Liver (tissue), 9 donors: Measurements from ENCODE around the gene OR10H5. TPM values are rescaled to one million over a fixed set of nuclear protein-coding genes. Genes with fewer than 3 reads are reported as not detected.
A peak's percentile ranks its signal among the peaks of the same experiment; 100 is the strongest.
"Not testable (repeated sequence)": the region's sequence is repeated elsewhere in the genome, so short reads cannot be mapped to it uniquely, and the experiment has no call there.

ENCODE experiments used
- DNase-seq: peaks from one replicate; pipeline ENCODE4 v3.0.0-alpha.2; 2017; ENCODE audit warnings: low spot score
- H3K27ac ChIP-seq, 2 donors: one replicate each; pipeline ENCODE4 v1.7.0; 2013; ENCODE audit warnings: inconsistent platforms in 2 of 2, low read length in 2 of 2, control low read depth in 1 of 2, low read depth in 1 of 2, mild to moderate bottlenecking in 1 of 2
- H3K27me3 ChIP-seq, 4 donors: one replicate each; pipeline versions ENCODE4 v1.6.1 to v1.7.0; 2013; ENCODE audit warnings: low read length in 3 of 4, inconsistent platforms in 1 of 4, mild to moderate bottlenecking in 1 of 4, moderate library complexity in 1 of 4; ENCODE audit not compliant: control insufficient read depth in 4 of 4, insufficient read depth in 4 of 4
- H3K36me3 ChIP-seq, 4 donors: one replicate each; pipeline versions ENCODE4 v1.6.1 to v1.7.0; 2013; ENCODE audit warnings: low read length in 3 of 4, mild to moderate bottlenecking in 3 of 4, low read depth in 1 of 4, moderate library complexity in 1 of 4; ENCODE audit not compliant: control insufficient read depth in 4 of 4, insufficient read depth in 3 of 4
- H3K4me1 ChIP-seq, 4 donors: one replicate each; pipeline versions ENCODE4 v1.6.1 to v1.7.0; 2013; ENCODE audit warnings: low read length in 3 of 4, mild to moderate bottlenecking in 3 of 4, moderate library complexity in 1 of 4; ENCODE audit not compliant: control insufficient read depth in 4 of 4, insufficient read depth in 4 of 4
- H3K4me3 ChIP-seq, 3 donors: one replicate each; pipeline versions ENCODE4 v1.6.1 to v1.7.0; 2013; ENCODE audit warnings: low read length in 3 of 3, control low read depth in 1 of 3, low read depth in 1 of 3, mild to moderate bottlenecking in 1 of 3
- H3K9ac ChIP-seq, 2 donors: one replicate each; pipeline ENCODE4 v1.7.0; 2013; ENCODE audit warnings: low read length in 2 of 2, mild to moderate bottlenecking in 2 of 2, moderate library complexity in 2 of 2, control low read depth in 1 of 2, low read depth in 1 of 2
- H3K9me3 ChIP-seq, 4 donors: one replicate each; pipeline versions ENCODE4 v1.6.1 to v1.7.0; 2013; ENCODE audit warnings: low read length in 3 of 4; ENCODE audit not compliant: control insufficient read depth in 4 of 4
- FOXA1 ChIP-seq: IDR thresholded peaks from 2 replicates; pipeline ENCODE4 v1.6.1; 2016; ENCODE audit warnings: antibody characterized with exemption
- FOXA2 ChIP-seq: IDR thresholded peaks from 2 replicates; pipeline ENCODE4 v1.6.1; 2016; ENCODE audit warnings: antibody characterized with exemption
- GABPA ChIP-seq, 2 donors: IDR thresholded peaks in 1 of 2; conservative IDR thresholded peaks in 1 of 2; 2 replicates each; pipeline ENCODE4 v1.6.1; 2016; ENCODE audit warnings: antibody characterized with exemption in 2 of 2, mild to moderate bottlenecking in 1 of 2, moderate library complexity in 1 of 2
- HNF4A ChIP-seq, 2 donors: conservative IDR thresholded peaks; 2 replicates each; pipeline ENCODE4 v1.6.1; 2016; ENCODE audit warnings: antibody characterized with exemption in 2 of 2, mild to moderate bottlenecking in 2 of 2
- HNF4G ChIP-seq: IDR thresholded peaks from 2 replicates; pipeline ENCODE4 v1.6.1; 2016; ENCODE audit warnings: antibody characterized with exemption
- JUND ChIP-seq, 2 donors: IDR thresholded peaks; 2 replicates each; pipeline ENCODE4 v1.6.1; 2016; ENCODE audit warnings: antibody characterized with exemption in 2 of 2
- WGBS: extraction: QIAGEN DNeasy Blood & Tissue Kit; methylation state at CpG from one replicate; pipeline ENCODE4 v1.1.7; 2013; 5-methylcytosine and 5-hydroxymethylcytosine counted together
- polyA plus RNA-seq, 2 donors: library from polyadenylated mRNA; stranded (reverse) in 1 of 2; unstranded in 1 of 2; fragments of 200-250 nt in 1 of 2; fragments of >200 nt in 1 of 2; fragmentation: Nextera tagmentation in 1 of 2; extraction: Ambion mirVana in 1 of 2; gene quantifications; one replicate each; pipeline versions ENCODE4 v1.2.1 to v1.2.3, GENCODE V29; 2013 to 2015
- total RNA-seq, 2 donors: library from RNA; depleted of rRNA; stranded (reverse); fragments of >200 nt; gene quantifications; one replicate each; pipeline ENCODE4 v1.2.3, GENCODE V29; 2014
- TF ChIP-seq, protein P1 (sequence below): fragments of 150-350 bp; IDR thresholded peaks from 2 replicates; pipeline ENCODE4 v1.5.1; 2017; ENCODE audit warnings: improper control_type of control experiment, low read depth, low read length; ENCODE audit not compliant: missing input control
- TF ChIP-seq, protein P2 (sequence below): IDR thresholded peaks from 2 replicates; pipeline ENCODE4 v1.6.1; 2016; ENCODE audit warnings: antibody characterized with exemption, mild to moderate bottlenecking
- TF ChIP-seq, protein P3 (sequence below): IDR thresholded peaks from 2 replicates; pipeline ENCODE4 v1.6.1; 2016; ENCODE audit warnings: antibody characterized with exemption
- donor health status: healthy.
- donor health status: healthy.
- donor health status: healthy.
- donor health status: healthy.
- donor health status: healthy.

Gene OR10H5
- total and polyA plus RNA-seq, 4 donors: not detected

DNA sequence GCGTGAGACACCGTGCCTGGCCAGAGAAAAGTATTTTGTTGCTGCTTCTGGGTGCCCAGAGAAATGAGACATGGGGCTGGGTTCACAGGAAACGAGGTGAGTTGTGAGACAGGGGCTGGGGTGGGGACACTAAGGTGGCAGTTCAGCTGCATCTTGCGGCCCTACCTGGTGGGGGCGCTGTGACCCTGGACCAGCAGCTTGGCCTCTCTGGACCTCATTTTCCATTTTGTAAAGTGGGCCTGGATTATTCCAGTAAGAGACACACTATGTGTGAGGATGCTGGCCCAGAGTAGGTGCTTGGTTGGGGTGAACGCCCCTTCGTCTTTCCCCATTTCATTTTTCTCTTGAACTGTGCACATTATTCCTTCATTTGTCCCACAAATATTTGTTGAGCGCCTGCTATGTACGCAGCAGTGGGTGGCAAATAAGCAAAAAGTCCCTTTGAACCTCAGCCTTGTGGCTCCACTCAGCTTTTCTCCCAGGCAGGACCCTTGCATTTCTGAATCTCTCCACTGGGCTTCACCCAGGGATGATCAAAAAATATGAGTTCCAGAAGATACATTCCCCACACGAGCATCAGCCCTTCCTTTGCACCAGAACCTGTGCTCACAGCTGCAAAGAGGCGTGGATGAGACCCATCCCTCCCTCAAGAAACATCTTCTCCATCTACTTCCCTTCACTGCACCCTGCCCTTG is 54.6 kb downstream of the OR10H5 start:
- Histone ChIP-seq H3K4me3 (no peak overlapping the region), H3K9me3 (no peaks in the 10 kb centered on the region), H3K27ac (no peak overlapping the region), H3K36me3 (no peaks in the 10 kb centered on the region), H3K4me1 (peaks cover 0 to 4% (median 3%) of the 10 kb centered on the region in 4 donors), H3K27me3 (no peaks in the 10 kb centered on the region), H3K9ac (no peak overlapping the region)
- 62% methylated on average over 11 of the region's 11 CpGs for WGBS
- TF ChIP-seq JUND (IDR thresholded peaks at IDR 0.05): no peak
- TF ChIP-seq, protein P1, sequence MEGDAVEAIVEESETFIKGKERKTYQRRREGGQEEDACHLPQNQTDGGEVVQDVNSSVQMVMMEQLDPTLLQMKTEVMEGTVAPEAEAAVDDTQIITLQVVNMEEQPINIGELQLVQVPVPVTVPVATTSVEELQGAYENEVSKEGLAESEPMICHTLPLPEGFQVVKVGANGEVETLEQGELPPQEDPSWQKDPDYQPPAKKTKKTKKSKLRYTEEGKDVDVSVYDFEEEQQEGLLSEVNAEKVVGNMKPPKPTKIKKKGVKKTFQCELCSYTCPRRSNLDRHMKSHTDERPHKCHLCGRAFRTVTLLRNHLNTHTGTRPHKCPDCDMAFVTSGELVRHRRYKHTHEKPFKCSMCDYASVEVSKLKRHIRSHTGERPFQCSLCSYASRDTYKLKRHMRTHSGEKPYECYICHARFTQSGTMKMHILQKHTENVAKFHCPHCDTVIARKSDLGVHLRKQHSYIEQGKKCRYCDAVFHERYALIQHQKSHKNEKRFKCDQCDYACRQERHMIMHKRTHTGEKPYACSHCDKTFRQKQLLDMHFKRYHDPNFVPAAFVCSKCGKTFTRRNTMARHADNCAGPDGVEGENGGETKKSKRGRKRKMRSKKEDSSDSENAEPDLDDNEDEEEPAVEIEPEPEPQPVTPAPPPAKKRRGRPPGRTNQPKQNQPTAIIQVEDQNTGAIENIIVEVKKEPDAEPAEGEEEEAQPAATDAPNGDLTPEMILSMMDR: peak; percentile 5
- DNase-seq: no peak

DNA sequence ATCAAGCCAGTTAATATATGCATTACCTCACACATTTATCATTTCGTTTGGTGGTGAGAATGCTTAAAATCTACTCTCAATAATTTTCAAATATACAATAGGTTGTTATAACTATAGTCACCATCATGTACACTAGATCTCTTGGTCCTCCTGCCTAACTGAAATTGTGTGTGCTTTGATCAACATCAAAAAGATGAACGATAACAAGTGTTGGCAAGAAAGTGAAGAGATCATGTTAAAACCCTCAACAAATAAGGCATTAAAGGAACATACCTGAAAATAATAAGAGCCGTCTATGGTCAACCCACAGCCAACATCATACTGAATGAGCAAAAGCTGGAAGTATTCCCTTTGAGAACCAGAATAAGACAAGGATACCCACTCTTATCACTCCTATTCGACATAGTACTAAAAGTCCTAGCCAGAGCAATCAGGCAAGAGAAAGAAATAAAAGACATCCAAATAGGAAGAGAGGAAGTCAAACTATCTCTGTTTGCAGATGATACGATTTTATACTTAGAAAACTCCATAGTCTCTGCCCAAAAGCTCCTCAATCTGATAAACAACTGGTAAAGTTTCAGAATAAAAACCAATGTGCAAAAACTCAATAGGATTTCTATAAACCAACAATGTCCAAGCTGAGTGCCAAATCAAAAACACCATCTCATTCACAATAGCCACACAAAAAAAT is 55.9 kb downstream of the OR10H5 start:
- no peaks in the 10 kb centered on the region for H3K27me3 ChIP-seq
- H3K36me3 ChIP-seq: no peaks in the 10 kb centered on the region
- no peak overlapping the region for H3K4me3 ChIP-seq
- no peak for DNase-seq
- H3K4me1 ChIP-seq: no peaks in the 10 kb centered on the region
- no peak overlapping the region for H3K27ac ChIP-seq
- H3K9me3 ChIP-seq: no peaks in the 10 kb centered on the region
- no peak overlapping the region for H3K9ac ChIP-seq
- TF ChIP-seq JUND (IDR thresholded peaks at IDR 0.05) (no peak), GABPA (IDR thresholded peaks at IDR 0.05 in 1 of 2, conservative IDR thresholded peaks at IDR 0.05 in 1 of 2) (no peak), HNF4A (conservative IDR thresholded peaks at IDR 0.05) (no peak), FOXA2 (no peak), FOXA1 (no peak), HNF4G (no peak)
- TF ChIP-seq, protein P2, sequence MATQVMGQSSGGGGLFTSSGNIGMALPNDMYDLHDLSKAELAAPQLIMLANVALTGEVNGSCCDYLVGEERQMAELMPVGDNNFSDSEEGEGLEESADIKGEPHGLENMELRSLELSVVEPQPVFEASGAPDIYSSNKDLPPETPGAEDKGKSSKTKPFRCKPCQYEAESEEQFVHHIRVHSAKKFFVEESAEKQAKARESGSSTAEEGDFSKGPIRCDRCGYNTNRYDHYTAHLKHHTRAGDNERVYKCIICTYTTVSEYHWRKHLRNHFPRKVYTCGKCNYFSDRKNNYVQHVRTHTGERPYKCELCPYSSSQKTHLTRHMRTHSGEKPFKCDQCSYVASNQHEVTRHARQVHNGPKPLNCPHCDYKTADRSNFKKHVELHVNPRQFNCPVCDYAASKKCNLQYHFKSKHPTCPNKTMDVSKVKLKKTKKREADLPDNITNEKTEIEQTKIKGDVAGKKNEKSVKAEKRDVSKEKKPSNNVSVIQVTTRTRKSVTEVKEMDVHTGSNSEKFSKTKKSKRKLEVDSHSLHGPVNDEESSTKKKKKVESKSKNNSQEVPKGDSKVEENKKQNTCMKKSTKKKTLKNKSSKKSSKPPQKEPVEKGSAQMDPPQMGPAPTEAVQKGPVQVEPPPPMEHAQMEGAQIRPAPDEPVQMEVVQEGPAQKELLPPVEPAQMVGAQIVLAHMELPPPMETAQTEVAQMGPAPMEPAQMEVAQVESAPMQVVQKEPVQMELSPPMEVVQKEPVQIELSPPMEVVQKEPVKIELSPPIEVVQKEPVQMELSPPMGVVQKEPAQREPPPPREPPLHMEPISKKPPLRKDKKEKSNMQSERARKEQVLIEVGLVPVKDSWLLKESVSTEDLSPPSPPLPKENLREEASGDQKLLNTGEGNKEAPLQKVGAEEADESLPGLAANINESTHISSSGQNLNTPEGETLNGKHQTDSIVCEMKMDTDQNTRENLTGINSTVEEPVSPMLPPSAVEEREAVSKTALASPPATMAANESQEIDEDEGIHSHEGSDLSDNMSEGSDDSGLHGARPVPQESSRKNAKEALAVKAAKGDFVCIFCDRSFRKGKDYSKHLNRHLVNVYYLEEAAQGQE: no peak
- TF ChIP-seq, protein P3, sequence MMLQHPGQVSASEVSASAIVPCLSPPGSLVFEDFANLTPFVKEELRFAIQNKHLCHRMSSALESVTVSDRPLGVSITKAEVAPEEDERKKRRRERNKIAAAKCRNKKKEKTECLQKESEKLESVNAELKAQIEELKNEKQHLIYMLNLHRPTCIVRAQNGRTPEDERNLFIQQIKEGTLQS: no peak
- WGBS: 62% methylated on average over 5 of the region's 5 CpGs

DNA sequence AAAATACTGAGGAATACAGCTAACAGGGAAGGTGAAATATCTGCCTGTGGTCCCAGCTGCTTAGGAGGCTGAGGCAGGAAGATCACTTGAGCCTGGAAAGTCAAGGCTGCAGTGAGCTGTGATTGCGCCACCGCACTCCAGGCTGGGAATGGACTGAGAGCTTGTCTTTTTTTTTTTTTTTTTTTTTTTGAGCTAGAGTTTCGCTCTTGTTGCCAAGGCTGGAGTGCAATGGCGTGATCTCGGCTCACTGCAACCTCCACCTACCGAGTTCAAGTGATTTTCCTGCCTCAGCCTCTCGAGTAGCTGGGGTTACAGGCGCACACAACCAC is 56.4 kb downstream of the OR10H5 start:
- H3K27me3 ChIP-seq, DNase-seq, H3K36me3 ChIP-seq, H3K27ac ChIP-seq, H3K9me3 ChIP-seq, H3K4me3 ChIP-seq, H3K4me1 ChIP-seq, H3K9ac ChIP-seq: not testable (repeated sequence)
- WGBS: 50% methylated on average over 8 of the region's 8 CpGs
